Measurements from ENCODE around the gene MARS2. TPM values are rescaled to one million over a fixed set of nuclear protein-coding genes. Genes with fewer than 3 reads are reported as not detected.
"Not testable (repeated sequence)": the region's sequence is repeated elsewhere in the genome, so short reads cannot be mapped to it uniquely, and the experiment has no call there.

Gene MARS2
- total RNA-seq, 4 donors from 2014 or later: 4.6 to 10.6 (median 8.0) TPM

DNA sequence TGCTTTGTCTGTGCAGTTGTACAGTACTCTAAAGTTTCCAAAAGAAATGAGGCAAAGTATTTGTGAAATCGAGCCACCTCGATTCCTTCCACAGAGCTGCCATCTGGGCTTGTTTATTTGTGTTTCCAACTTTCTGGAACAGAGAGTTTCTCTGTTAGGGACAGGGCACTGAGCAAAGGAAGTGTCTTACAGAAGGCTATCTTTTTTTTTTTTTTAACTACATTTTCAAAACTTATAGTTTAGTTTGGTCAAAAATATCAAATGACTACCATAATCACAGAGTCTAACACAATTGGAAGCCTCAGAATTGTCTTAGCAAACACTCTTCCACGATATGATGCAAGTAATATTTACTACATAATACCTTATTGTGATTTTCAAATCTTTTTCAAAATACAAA lies 30.6 kb upstream of the MARS2 start:
- Histone ChIP-seq H3K4me1 (no peaks in the 10 kb centered on the region), H3K4me3 (replicated peaks in 1 of 3) (peak overlapping the region in 1 of 3 donors; percentile 20), H3K9me3 (no peaks in the 10 kb centered on the region), H3K27ac (peak overlapping the region; percentile 13 to 80 (median 42)), H3K27me3 (no peaks in the 10 kb centered on the region), H3K36me3 (no peaks in the 10 kb centered on the region)
- intact Hi-C loops (cut with DNase I): no loop called here
- 28 to 47% methylated on average over 3 of the region's 3 CpGs for WGBS, 2 donors
- TF ChIP-seq, protein P1, sequence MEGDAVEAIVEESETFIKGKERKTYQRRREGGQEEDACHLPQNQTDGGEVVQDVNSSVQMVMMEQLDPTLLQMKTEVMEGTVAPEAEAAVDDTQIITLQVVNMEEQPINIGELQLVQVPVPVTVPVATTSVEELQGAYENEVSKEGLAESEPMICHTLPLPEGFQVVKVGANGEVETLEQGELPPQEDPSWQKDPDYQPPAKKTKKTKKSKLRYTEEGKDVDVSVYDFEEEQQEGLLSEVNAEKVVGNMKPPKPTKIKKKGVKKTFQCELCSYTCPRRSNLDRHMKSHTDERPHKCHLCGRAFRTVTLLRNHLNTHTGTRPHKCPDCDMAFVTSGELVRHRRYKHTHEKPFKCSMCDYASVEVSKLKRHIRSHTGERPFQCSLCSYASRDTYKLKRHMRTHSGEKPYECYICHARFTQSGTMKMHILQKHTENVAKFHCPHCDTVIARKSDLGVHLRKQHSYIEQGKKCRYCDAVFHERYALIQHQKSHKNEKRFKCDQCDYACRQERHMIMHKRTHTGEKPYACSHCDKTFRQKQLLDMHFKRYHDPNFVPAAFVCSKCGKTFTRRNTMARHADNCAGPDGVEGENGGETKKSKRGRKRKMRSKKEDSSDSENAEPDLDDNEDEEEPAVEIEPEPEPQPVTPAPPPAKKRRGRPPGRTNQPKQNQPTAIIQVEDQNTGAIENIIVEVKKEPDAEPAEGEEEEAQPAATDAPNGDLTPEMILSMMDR (IDR thresholded peaks at IDR 0.05): no peak
- TF ChIP-seq POLR2A (IDR thresholded peaks at IDR 0.05): no peak
- no peak for DNase-seq

DNA sequence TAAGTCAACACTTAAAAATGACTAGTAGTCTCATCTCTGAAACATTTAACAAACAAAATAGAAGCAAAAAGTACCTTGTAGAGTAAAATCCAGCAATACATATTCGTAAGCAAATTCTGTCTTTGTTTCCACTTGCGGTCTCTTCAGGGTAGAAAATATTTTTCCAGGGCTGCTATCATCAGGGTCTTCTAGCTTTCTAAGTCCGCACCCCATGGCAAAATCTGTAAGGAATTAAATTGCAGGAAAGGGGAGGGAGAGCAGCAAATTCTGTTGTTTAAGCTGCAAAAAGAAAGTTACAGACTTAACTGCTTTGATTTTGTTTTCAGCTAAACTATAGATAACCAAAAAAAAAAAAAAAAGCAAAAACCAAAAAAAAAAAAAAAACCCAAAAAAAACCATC lies 29.9 kb upstream of the MARS2 start, which contains the start of gene RFTN2:
Gene RFTN2 (minus strand): TSS at position 342 of the 400 bp plus-strand sequence. CDS start 129 bp downstream, at position 213.
- no peaks in the 10 kb centered on the region for H3K36me3 ChIP-seq
- no peaks in the 10 kb centered on the region for H3K9me3 ChIP-seq
- WGBS, 2 donors: 60% methylated on average over 3 of the region's 3 CpGs
- intact Hi-C loops (cut with DNase I): no loop called here
- peak within 1 kb of the TSS; percentile 24 to 80 (median 54) for H3K27ac ChIP-seq
- TF ChIP-seq, protein P1 (IDR thresholded peaks at IDR 0.05): no peak
- no peak for TF ChIP-seq POLR2A (IDR thresholded peaks at IDR 0.05)
- peak within 1 kb of the TSS in 1 of 3 donors; percentile 20 for H3K4me3 ChIP-seq (replicated peaks in 1 of 3)
- no peaks in the 10 kb centered on the region for H3K27me3 ChIP-seq
- no peak for DNase-seq
- no peaks in the 10 kb centered on the region for H3K4me1 ChIP-seq

DNA sequence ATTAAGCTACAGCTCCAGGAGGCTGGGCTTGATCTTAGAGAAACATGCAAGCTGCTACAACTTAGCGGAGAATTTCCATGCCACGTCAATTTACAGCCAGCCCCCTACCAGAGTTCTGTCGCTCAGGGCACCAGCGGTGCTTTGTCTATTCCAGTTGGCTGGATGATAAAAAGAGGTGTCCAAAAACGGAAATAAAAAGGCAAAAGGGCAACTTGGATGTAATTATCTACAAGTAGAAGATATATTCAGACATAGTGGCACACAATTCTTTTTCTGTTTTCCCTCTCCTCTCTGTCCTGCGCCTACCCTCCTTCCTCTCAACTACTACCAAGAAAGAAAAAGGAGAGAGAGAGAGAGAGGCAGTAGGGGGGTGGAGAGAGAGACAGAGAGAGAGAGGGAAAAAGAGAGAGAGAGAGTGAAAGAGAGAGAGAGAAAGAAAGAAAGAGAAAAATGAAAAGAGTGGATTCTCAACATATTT lies 29.4 kb upstream of the MARS2 start:
- Histone ChIP-seq H3K9me3 (no peaks in the 10 kb centered on the region), H3K27ac (peak overlapping the region; percentile 24 to 80 (median 54)), H3K36me3 (no peaks in the 10 kb centered on the region), H3K4me3 (replicated peaks in 1 of 3) (no peak overlapping the region), H3K27me3 (no peaks in the 10 kb centered on the region), H3K4me1 (no peaks in the 10 kb centered on the region)
- no peak for TF ChIP-seq POLR2A (IDR thresholded peaks at IDR 0.05)
- TF ChIP-seq, protein P1 (IDR thresholded peaks at IDR 0.05): no peak
- intact Hi-C loops (cut with DNase I): no loop called here
- WGBS, 2 donors: 26 to 37% methylated on average over 6 of the region's 6 CpGs
- no peak for DNase-seq

DNA sequence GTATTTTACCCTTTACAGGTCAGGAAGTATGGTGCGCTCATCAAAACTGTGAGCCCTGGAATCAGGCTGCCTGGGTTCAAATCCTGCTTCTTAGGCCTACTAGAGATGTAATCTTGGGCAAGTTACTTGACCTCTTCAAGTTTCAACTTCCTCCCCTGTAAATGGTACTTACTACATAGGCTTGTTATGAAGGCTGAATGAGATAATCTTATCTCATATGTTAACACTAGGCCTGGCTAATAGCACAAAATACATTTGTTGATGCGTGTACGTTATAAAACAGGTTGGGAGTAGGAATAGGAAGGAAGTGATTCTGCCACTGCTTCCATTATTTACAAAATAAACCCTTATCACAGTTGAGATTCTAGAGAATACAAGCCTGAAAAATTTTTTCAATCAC lies 28.1 kb upstream of the MARS2 start:
- Histone ChIP-seq H3K4me3 (replicated peaks in 1 of 3) (no peak overlapping the region), H3K4me1 (no peaks in the 10 kb centered on the region), H3K9me3 (no peaks in the 10 kb centered on the region), H3K27me3 (no peaks in the 10 kb centered on the region), H3K36me3 (no peaks in the 10 kb centered on the region), H3K27ac (no peak overlapping the region)
- intact Hi-C loops (cut with DNase I): no loop called here
- no peak for DNase-seq
- 89 to 91% methylated on average over 3 of the region's 3 CpGs for WGBS, 2 donors
- TF ChIP-seq, protein P1 (IDR thresholded peaks at IDR 0.05): no peak
- no peak for TF ChIP-seq POLR2A (IDR thresholded peaks at IDR 0.05)

DNA sequence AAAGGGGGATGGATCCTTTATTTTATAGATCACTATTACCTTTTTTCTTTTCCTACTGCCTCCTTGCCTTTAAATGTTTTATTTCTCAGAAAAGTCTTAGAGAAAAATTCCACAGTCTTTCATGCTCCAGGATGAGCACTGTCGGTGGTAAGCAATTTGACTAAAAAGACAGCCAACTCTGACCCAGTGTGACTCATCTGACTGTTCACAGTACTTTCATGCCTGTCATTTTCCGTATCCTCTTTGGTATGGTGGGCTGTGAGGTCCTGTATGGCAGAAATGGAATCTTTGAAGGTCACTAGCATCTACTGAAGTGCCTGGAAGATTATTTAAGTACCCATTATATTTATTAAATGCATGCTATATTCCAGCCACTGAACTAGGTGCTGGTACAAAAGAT lies 27.7 kb upstream of the MARS2 start:
- Histone ChIP-seq H3K4me1 (no peaks in the 10 kb centered on the region), H3K27ac (no peak overlapping the region), H3K36me3 (no peaks in the 10 kb centered on the region), H3K4me3 (replicated peaks in 1 of 3) (no peak overlapping the region), H3K27me3 (no peaks in the 10 kb centered on the region), H3K9me3 (no peaks in the 10 kb centered on the region)
- WGBS, 2 donors: 70 to 76% methylated on average over 2 of the region's 2 CpGs
- intact Hi-C loops (cut with DNase I): no loop called here
- TF ChIP-seq POLR2A (IDR thresholded peaks at IDR 0.05): no peak
- TF ChIP-seq, protein P1 (IDR thresholded peaks at IDR 0.05): no peak
- DNase-seq: no peak

DNA sequence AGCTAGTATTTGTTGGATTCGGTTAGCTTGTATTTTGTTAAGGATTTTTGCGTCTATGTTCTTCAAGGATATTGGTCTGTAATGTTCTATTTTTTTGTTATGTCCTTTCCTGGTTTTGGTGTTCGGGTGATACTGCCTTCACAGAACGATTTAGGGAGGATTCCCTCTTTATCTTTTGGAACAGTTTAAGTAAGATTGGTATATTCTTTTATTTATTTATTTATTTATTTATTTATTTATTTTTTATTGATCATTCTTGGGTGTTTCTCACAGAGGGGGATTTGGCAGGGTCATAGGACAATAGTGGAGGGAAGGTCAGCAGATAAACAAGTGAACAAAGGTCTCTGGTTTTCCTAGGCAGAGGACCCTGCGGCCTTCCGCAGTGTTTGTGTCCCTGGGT lies 10.0 kb upstream of the MARS2 start:
- WGBS, 2 donors: 95 to 96% methylated on average over 4 of the region's 6 CpGs
- H3K27ac ChIP-seq; intact Hi-C loops (cut with DNase I); DNase-seq; H3K4me1 ChIP-seq; H3K27me3 ChIP-seq; H3K36me3 ChIP-seq; H3K9me3 ChIP-seq; H3K4me3 ChIP-seq (replicated peaks in 1 of 3): not testable (repeated sequence)

DNA sequence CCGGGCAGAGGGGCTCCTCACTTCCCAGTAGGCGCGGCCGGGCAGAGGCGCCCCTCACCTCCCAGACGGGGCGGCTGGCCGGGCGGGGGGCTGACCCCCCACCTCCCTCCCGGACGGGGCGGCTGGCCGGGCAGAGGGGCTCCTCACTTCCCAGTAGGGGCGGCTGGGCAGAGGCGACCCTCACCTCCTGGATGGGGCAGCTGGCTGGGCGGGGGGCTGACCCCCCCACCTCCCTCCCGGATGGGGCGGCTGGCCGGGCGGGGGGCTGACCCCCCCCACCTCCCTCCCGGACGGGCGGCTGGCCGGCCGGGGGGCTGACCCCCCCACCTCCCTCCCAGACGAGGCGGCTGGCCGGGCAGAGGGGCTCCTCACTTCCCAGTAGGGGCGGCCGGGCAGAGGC lies 9.2 kb upstream of the MARS2 start:
- H3K27me3 ChIP-seq; H3K9me3 ChIP-seq; H3K4me3 ChIP-seq (replicated peaks in 1 of 3); DNase-seq; H3K27ac ChIP-seq; H3K4me1 ChIP-seq; intact Hi-C loops (cut with DNase I); H3K36me3 ChIP-seq: not testable (repeated sequence)
- WGBS, 2 donors: 89 to 100% methylated on average over 1 to 4 of the region's 30 CpGs

DNA sequence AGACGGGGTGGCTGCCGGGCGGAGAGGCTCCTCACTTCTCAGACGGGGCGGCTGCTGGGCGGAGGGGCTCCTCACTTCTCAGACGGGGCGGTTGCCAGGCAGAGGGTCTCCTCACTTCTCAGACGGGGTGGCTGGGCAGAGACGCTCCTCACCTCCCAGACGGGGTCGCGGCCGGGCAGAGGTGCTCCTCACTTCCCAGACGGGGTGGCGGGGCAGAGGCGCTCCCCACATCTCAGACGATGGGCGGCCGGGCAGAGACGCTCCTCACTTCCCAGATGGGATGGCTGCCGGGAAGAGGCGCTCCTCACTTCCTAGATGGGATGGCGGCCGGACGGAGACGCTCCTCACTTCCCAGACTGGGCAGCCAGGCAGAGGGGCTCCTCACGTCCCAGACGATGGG lies 8.6 kb upstream of the MARS2 start:
- WGBS, 2 donors: 100% methylated on average over 8 of the region's 29 CpGs; no CpG with 5 or more reads in 1 of the 2 donors
- H3K4me1 ChIP-seq; H3K4me3 ChIP-seq (replicated peaks in 1 of 3); H3K9me3 ChIP-seq; H3K36me3 ChIP-seq; intact Hi-C loops (cut with DNase I); H3K27me3 ChIP-seq; DNase-seq; H3K27ac ChIP-seq: not testable (repeated sequence)
